ENCODE data around the gene CHD1L.
"Not testable (repeated sequence)": the region's sequence is repeated elsewhere in the genome, so short reads cannot be mapped to it uniquely, and the experiment has no call there.

Gene CHD1L

GRCh38 chr1:147235822-147236221, 6.7 kb upstream of the CHD1L start:
- no peak for DNase-seq

GRCh38 chr1:147236448-147236847, 6.0 kb upstream of the CHD1L start:
- DNase-seq = no peak

- no peak for DNase-seq
Measured at GRCh38 chr1:147236959-147237791, 5.3 kb upstream of the CHD1L start.

- no peak for DNase-seq
Measured at GRCh38 chr1:147238053-147238902, 4.2 kb upstream of the CHD1L start.

GRCh38 chr1:147238925-147239820, 3.3 kb upstream of the CHD1L start:
- DNase-seq = no peak

- not testable (repeated sequence) for DNase-seq
Measured at GRCh38 chr1:147240131-147240721, 2.3 kb upstream of the CHD1L start.

- DNase-seq = no peak
Measured at GRCh38 chr1:147241934-147242448, 493 bp upstream of the CHD1L start.

GRCh38 chr1:147243228-147243685, 773 bp downstream of the CHD1L start:
- peak; percentile 81 for DNase-seq

GRCh38 chr1:147243841-147244240, 1.4 kb downstream of the CHD1L start:
- no peak for DNase-seq

GRCh38 chr1:147245129-147245528, 2.6 kb downstream of the CHD1L start:
- DNase-seq = no peak

GRCh38 chr1:147245586-147246021, 3.1 kb downstream of the CHD1L start:
- no peak for DNase-seq

- no peak for DNase-seq
Measured at GRCh38 chr1:147246044-147246690, 3.7 kb downstream of the CHD1L start.

GRCh38 chr1:147246910-147247655, 4.6 kb downstream of the CHD1L start:
- no peak for DNase-seq

- DNase-seq = no peak
Measured at GRCh38 chr1:147247656-147248238, 5.3 kb downstream of the CHD1L start.

GRCh38 chr1:147252540-147252939, 10.1 kb downstream of the CHD1L start:
- DNase-seq = no peak

GRCh38 chr1:147260956-147261355, 18.5 kb downstream of the CHD1L start:
- no peak for DNase-seq

- no peak for DNase-seq
Measured at GRCh38 chr1:147264158-147264768, 21.8 kb downstream of the CHD1L start.

GRCh38 chr1:147266381-147266780, 23.9 kb downstream of the CHD1L start:
- DNase-seq = no peak

GRCh38 chr1:147267711-147268110, 25.2 kb downstream of the CHD1L start:
- DNase-seq = no peak

GRCh38 chr1:147270721-147271120, 28.2 kb downstream of the CHD1L start:
- DNase-seq = no peak
